Erythroblast (primary cell): ENCODE data around the gene MAP2K2.

Source experiments
- GATA1 ChIP-seq: IDR thresholded peaks from 2 replicates; pipeline ENCODE4 v1.6.1; 2011; ENCODE audit warnings: low read depth, mild to moderate bottlenecking, control low read depth, low read length, moderate library complexity
- POLR2A ChIP-seq: IDR thresholded peaks from 2 replicates; pipeline ENCODE4 v1.6.1; 2011; ENCODE audit warnings: mild to moderate bottlenecking, low read length

- no peak for TF ChIP-seq POLR2A
- no peak for TF ChIP-seq GATA1
Observed at GRCh38 chr19:4061683-4062418, 62.1 kb downstream of the MAP2K2 start.
